ENCODE results near the gene TSHB. TPM values are rescaled to one million over a fixed set of nuclear protein-coding genes. Genes with fewer than 3 reads are reported as not detected.

Gene TSHB
- total and polyA plus RNA-seq, 2 experiments from 2014 or later, result not detected

DNA sequence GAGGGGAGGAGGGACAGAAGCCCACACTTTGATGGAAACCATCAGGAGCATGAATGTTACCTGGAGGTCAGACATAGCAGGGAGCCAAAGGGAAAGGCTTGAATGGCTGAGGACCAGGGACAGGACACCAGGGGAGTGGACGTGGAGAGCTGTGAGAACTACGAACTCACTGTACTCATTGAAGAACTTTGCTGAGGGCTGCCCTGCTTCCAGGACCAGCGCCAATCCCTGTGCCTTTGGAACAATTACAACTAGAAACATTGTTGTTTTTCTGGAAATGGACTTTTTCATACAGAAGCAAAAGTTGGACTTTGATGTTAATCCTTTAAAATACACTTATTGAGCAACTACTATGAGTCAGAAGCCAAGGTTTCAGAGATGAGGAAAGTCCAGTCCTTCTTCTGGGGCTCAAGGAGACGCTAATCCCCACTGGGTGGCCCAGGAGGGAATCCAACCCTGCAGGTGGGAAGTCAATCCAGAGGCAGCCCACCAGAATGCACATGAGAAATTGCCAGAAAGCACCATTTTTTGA is 46.8 kb downstream of the TSHB start:
- 2 to 6% methylated on average over 4 of the region's 4 CpGs for WGBS, 2 experiments (ENCODE audit: low coverage in 1 of 2, low lambda C conversion rate in 2 of 2, missing lambda C conversion rate in 2 of 2)
- Histone ChIP-seq H3K4me1 (ENCODE audit: insufficient read depth) (peaks cover 18% of the 10 kb centered on the region), H3K27me3 (replicated peaks; ENCODE audit: insufficient read depth) (no peaks in the 10 kb centered on the region), H3K36me3 (ENCODE audit: low read depth) (no peaks in the 10 kb centered on the region), H3K4me3 (no peak overlapping the region), H3K79me2 (ENCODE audit: insufficient read depth) (no peaks in the 10 kb centered on the region), H2AFZ (no peak overlapping the region), H3K9me2 (ENCODE audit: insufficient read depth) (no peaks in the 10 kb centered on the region), H3K27ac (no peak overlapping the region), H3K4me2 (ENCODE audit: unreplicated experiment) (no peak overlapping the region), H3K9me3 (ENCODE audit: low read depth) (no peaks in the 10 kb centered on the region), H3F3A (ENCODE audit: insufficient read depth) (peaks cover 14% of the 10 kb centered on the region), H3K9ac (no peak overlapping the region), H4K20me1 (ENCODE audit: insufficient read depth) (no peaks in the 10 kb centered on the region)
- TF ChIP-seq EZH2phosphoT487 (IDR thresholded peaks at IDR 0.05; ENCODE audit: insufficient read depth, low read depth) (no peak), EZH2 (IDR thresholded peaks at IDR 0.05; ENCODE audit: insufficient read depth, poor library complexity, severe bottlenecking) (no peak)
- peak; percentile 73 for DNase-seq
- in situ Hi-C loops (cut with MboI), result no loop called here

- H3K9me2 ChIP-seq (ENCODE audit: insufficient read depth), result no peaks in the 10 kb centered on the region
- WGBS, 2 experiments (ENCODE audit: low coverage in 1 of 2, low lambda C conversion rate in 2 of 2, missing lambda C conversion rate in 2 of 2), result 20 to 25% methylated on average over 5 of the region's 5 CpGs
- in situ Hi-C loops (cut with MboI), result no loop called here
- no peak for TF ChIP-seq EZH2 (IDR thresholded peaks at IDR 0.05; ENCODE audit: insufficient read depth, poor library complexity, severe bottlenecking)
- no peak for TF ChIP-seq EZH2phosphoT487 (IDR thresholded peaks at IDR 0.05; ENCODE audit: insufficient read depth, low read depth)
- H3K4me1 ChIP-seq (ENCODE audit: insufficient read depth), result peaks cover 18% of the 10 kb centered on the region
- H3K27ac ChIP-seq, result no peak overlapping the region
- no peak overlapping the region for H3K4me3 ChIP-seq
- no peaks in the 10 kb centered on the region for H3K36me3 ChIP-seq (ENCODE audit: low read depth)
- no peak overlapping the region for H3K9ac ChIP-seq
- no peak overlapping the region for H2AFZ ChIP-seq
- H3K79me2 ChIP-seq (ENCODE audit: insufficient read depth), result no peaks in the 10 kb centered on the region
- no peaks in the 10 kb centered on the region for H4K20me1 ChIP-seq (ENCODE audit: insufficient read depth)
- no peaks in the 10 kb centered on the region for H3K9me3 ChIP-seq (ENCODE audit: low read depth)
- peak; percentile 20 for DNase-seq
- peak overlapping the region; percentile 12 for H3K4me2 ChIP-seq (ENCODE audit: unreplicated experiment)
- peaks cover 14% of the 10 kb centered on the region for H3F3A ChIP-seq (ENCODE audit: insufficient read depth)
- no peaks in the 10 kb centered on the region for H3K27me3 ChIP-seq (replicated peaks; ENCODE audit: insufficient read depth)
Measured at GRCh38 chr1:115077286-115077983, 47.8 kb downstream of the TSHB start.

- Histone ChIP-seq H3K27me3 (replicated peaks; ENCODE audit: insufficient read depth) (no peaks in the 10 kb centered on the region), H3K4me3 (no peak overlapping the region), H3K4me1 (ENCODE audit: insufficient read depth) (peaks cover 18% of the 10 kb centered on the region), H3K9me3 (ENCODE audit: low read depth) (no peaks in the 10 kb centered on the region), H3K27ac (no peak overlapping the region), H3K9me2 (ENCODE audit: insufficient read depth) (no peaks in the 10 kb centered on the region), H3K79me2 (ENCODE audit: insufficient read depth) (no peaks in the 10 kb centered on the region), H3K9ac (no peak overlapping the region), H3K36me3 (ENCODE audit: low read depth) (no peaks in the 10 kb centered on the region), H2AFZ (no peak overlapping the region), H3F3A (ENCODE audit: insufficient read depth) (peaks cover 14% of the 10 kb centered on the region), H3K4me2 (ENCODE audit: unreplicated experiment) (peak overlapping the region; percentile 12), H4K20me1 (ENCODE audit: insufficient read depth) (no peaks in the 10 kb centered on the region)
- no peak for TF ChIP-seq EZH2 (IDR thresholded peaks at IDR 0.05; ENCODE audit: insufficient read depth, poor library complexity, severe bottlenecking)
- no peak for TF ChIP-seq EZH2phosphoT487 (IDR thresholded peaks at IDR 0.05; ENCODE audit: insufficient read depth, low read depth)
- WGBS, 2 experiments (ENCODE audit: low coverage in 1 of 2, low lambda C conversion rate in 2 of 2, missing lambda C conversion rate in 2 of 2), result 92 to 96% methylated on average over 1 of the region's 1 CpG
- in situ Hi-C loops (cut with MboI), result no loop called here
- DNase-seq, result no peak
Measured at GRCh38 chr1:115077984-115078330, 48.3 kb downstream of the TSHB start.

DNA sequence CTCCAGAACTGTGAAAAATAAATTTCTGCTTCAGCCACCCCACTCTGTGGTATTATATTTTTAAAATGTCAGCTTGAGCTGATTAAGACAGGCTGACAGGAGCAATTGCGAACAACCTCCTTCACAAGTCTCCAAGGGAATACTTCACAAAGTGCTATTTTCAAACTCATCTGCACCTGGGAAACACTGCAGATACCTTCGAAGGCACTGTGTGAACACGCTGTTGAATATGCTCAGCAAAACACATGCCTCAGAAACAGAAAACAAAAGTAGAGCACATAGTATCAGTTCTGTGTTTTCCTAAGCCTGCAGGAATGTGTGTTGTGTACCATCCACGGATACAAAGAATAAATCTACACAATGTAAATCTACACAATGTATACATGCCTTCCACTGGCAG is 49.1 kb downstream of the TSHB start:
- no peak overlapping the region for H2AFZ ChIP-seq
- no peak overlapping the region for H3K4me2 ChIP-seq (ENCODE audit: unreplicated experiment)
- WGBS, 2 experiments (ENCODE audit: low coverage in 1 of 2, low lambda C conversion rate in 2 of 2, missing lambda C conversion rate in 2 of 2), result 52 to 56% methylated on average over 4 of the region's 4 CpGs
- H3K9me3 ChIP-seq (ENCODE audit: low read depth), result no peaks in the 10 kb centered on the region
- H3K36me3 ChIP-seq (ENCODE audit: low read depth), result no peaks in the 10 kb centered on the region
- no peaks in the 10 kb centered on the region for H3K9me2 ChIP-seq (ENCODE audit: insufficient read depth)
- H3K27ac ChIP-seq, result no peak overlapping the region
- H4K20me1 ChIP-seq (ENCODE audit: insufficient read depth), result no peaks in the 10 kb centered on the region
- peaks cover 14% of the 10 kb centered on the region for H3F3A ChIP-seq (ENCODE audit: insufficient read depth)
- in situ Hi-C loops (cut with MboI), result no loop called here
- no peak for DNase-seq
- TF ChIP-seq EZH2phosphoT487 (IDR thresholded peaks at IDR 0.05; ENCODE audit: insufficient read depth, low read depth), result no peak
- no peak for TF ChIP-seq EZH2 (IDR thresholded peaks at IDR 0.05; ENCODE audit: insufficient read depth, poor library complexity, severe bottlenecking)
- H3K4me1 ChIP-seq (ENCODE audit: insufficient read depth), result peaks cover 18% of the 10 kb centered on the region
- H3K9ac ChIP-seq, result no peak overlapping the region
- no peak overlapping the region for H3K4me3 ChIP-seq
- H3K79me2 ChIP-seq (ENCODE audit: insufficient read depth), result no peaks in the 10 kb centered on the region
- H3K27me3 ChIP-seq (replicated peaks; ENCODE audit: insufficient read depth), result no peaks in the 10 kb centered on the region

All from GM23248 (cell line).